KMS-11 (cell line): ENCODE measurements around the gene STIM2.

Source experiments
- H2AFZ ChIP-seq: fragments of 200-600 bp; sonication (generic); 2 replicates; pipeline ENCODE4 v1.6.1; 2016; ENCODE audit warnings: antibody characterized with exemption, mixed run types, low read depth
- H3K27ac ChIP-seq: fragments of 200-600 bp; sonication (generic); 2 replicates; pipeline ENCODE4 v1.6.1; 2016; ENCODE audit warnings: mild to moderate bottlenecking, mixed run types
- H3K27me3 ChIP-seq: fragments of 200-600 bp; sonication (generic); 2 replicates; pipeline ENCODE4 v1.6.1; 2017; ENCODE audit warnings: mild to moderate bottlenecking, low read depth, mixed run types, moderate library complexity; ENCODE audit not compliant: insufficient read depth
- H3K36me3 ChIP-seq: fragments of 200-600 bp; sonication (generic); 2 replicates; pipeline ENCODE4 v1.6.1; 2017; ENCODE audit warnings: mild to moderate bottlenecking, mixed run types; ENCODE audit not compliant: insufficient read depth
- H3K4me1 ChIP-seq: fragments of 200-600 bp; sonication (generic); 2 replicates; pipeline ENCODE4 v1.6.1; 2016; ENCODE audit warnings: mild to moderate bottlenecking, low read depth, mixed run types; ENCODE audit not compliant: poor library complexity, severe bottlenecking
- H3K4me2 ChIP-seq: fragments of 200-600 bp; sonication (generic); 2 replicates; pipeline ENCODE4 v1.7.0; 2016; ENCODE audit warnings: mild to moderate bottlenecking, mixed run types
- H3K4me3 ChIP-seq: fragments of 200-600 bp; sonication (generic); IDR thresholded peaks from 2 replicates; pipeline ENCODE4 v1.6.1; 2017; ENCODE audit warnings: low read depth, low read length, mixed read lengths; ENCODE audit not compliant: insufficient read depth
- H3K79me2 ChIP-seq: fragments of 200-600 bp; sonication (generic); 2 replicates; pipeline ENCODE4 v1.6.1; 2016; ENCODE audit warnings: low read depth, mixed run types; ENCODE audit not compliant: insufficient read depth
- H3K9ac ChIP-seq: fragments of 200-600 bp; sonication (generic); 2 replicates; pipeline ENCODE4 v1.6.1; 2016; ENCODE audit warnings: mild to moderate bottlenecking, mixed run types
- H4K20me1 ChIP-seq: fragments of 200-600 bp; sonication (generic); 2 replicates; pipeline ENCODE4 v1.6.1; 2016; ENCODE audit warnings: mild to moderate bottlenecking, mixed run types; ENCODE audit not compliant: insufficient read depth
- CTCF ChIP-seq: fragments of 200-600 bp; sonication (generic); conservative IDR thresholded peaks from 2 replicates; pipeline ENCODE4 v1.6.1; 2017; ENCODE audit warnings: low read depth, mild to moderate bottlenecking, antibody characterized with exemption, low read length, moderate library complexity, mixed read lengths

STIM2 gene

GRCh38 chr4:26861434-26862186 is 969 bp downstream of the STIM2 start:
- peak overlapping the region; percentile 60 for H3K27ac ChIP-seq
- H3K4me2 ChIP-seq = peak overlapping the region; percentile 52
- H3K36me3 ChIP-seq = no peaks in the 10 kb centered on the region
- H3K9ac ChIP-seq = peak overlapping the region; percentile 42; the same call in 1 of the 2 replicates
- H4K20me1 ChIP-seq = no peaks in the 10 kb centered on the region
- H3K27me3 ChIP-seq = no peaks in the 10 kb centered on the region
- H3K79me2 ChIP-seq = peaks cover 38% of the 10 kb centered on the region
- no peak for TF ChIP-seq CTCF
- H2AFZ ChIP-seq = peak overlapping the region; percentile 38
- H3K4me1 ChIP-seq = peaks cover 32% of the 10 kb centered on the region
- no peak overlapping the region for H3K4me3 ChIP-seq

- H2AFZ ChIP-seq = no peak overlapping the region
- no peaks in the 10 kb centered on the region for H3K36me3 ChIP-seq
- H4K20me1 ChIP-seq = no peaks in the 10 kb centered on the region
- peaks cover 40% of the 10 kb centered on the region for H3K79me2 ChIP-seq
- peak overlapping the region; percentile 60; the same call in 1 of the 2 replicates for H3K27ac ChIP-seq
- H3K4me2 ChIP-seq = peak overlapping the region; percentile 52
- H3K27me3 ChIP-seq = no peaks in the 10 kb centered on the region
- H3K4me1 ChIP-seq = peaks cover 32% of the 10 kb centered on the region
- H3K9ac ChIP-seq = no peak overlapping the region; the same call in 1 of the 2 replicates
- no peak for TF ChIP-seq CTCF
- no peak overlapping the region for H3K4me3 ChIP-seq
These were observed 1.8 kb downstream of the STIM2 start for GRCh38 chr4:26862381-26862915.

- Histone ChIP-seq H3K36me3 (no peaks in the 10 kb centered on the region), H4K20me1 (no peaks in the 10 kb centered on the region), H3K27me3 (no peaks in the 10 kb centered on the region), H3K4me3 (no peak overlapping the region), H3K27ac (no peak overlapping the region), H3K79me2 (peaks cover 45% of the 10 kb centered on the region), H3K4me1 (peaks cover 40% of the 10 kb centered on the region), H3K9ac (no peak overlapping the region), H3K4me2 (peak overlapping the region; percentile 52; the same call in 1 of the 2 replicates), H2AFZ (no peak overlapping the region)
- no peak for TF ChIP-seq CTCF
These were observed 2.9 kb downstream of the STIM2 start for GRCh38 chr4:26863512-26863911.

GRCh38 chr4:26864899-26865298 is 4.3 kb downstream of the STIM2 start:
- TF ChIP-seq CTCF = no peak
- H4K20me1 ChIP-seq = no peaks in the 10 kb centered on the region
- no peak overlapping the region for H3K4me3 ChIP-seq
- peaks cover 27% of the 10 kb centered on the region for H3K4me1 ChIP-seq
- peaks cover 45% of the 10 kb centered on the region for H3K79me2 ChIP-seq
- H3K9ac ChIP-seq = no peak overlapping the region
- H3K27me3 ChIP-seq = no peaks in the 10 kb centered on the region
- no peak overlapping the region for H3K27ac ChIP-seq
- H3K4me2 ChIP-seq = no peak overlapping the region
- H2AFZ ChIP-seq = no peak overlapping the region
- H3K36me3 ChIP-seq = no peaks in the 10 kb centered on the region
